Kidney epithelial cell (primary cell): ENCODE results near the gene IBTK. TPM values are rescaled to one million over a fixed set of nuclear protein-coding genes. Genes with fewer than 3 reads are reported as not detected.
"Not testable (repeated sequence)": the region's sequence is repeated elsewhere in the genome, so short reads cannot be mapped to it uniquely, and the experiment has no call there.

Experiments
- DNase-seq: peaks from one replicate; pipeline ENCODE4 v3.0.0-alpha.2; 2010; ENCODE audit warnings: low read depth
- H3K27me3 ChIP-seq: 2 replicates; pipeline ENCODE4 v1.6.0; 2011; ENCODE audit warnings: low read length; ENCODE audit not compliant: control insufficient read depth, insufficient read depth
- H3K36me3 ChIP-seq: 2 replicates; pipeline ENCODE4 v1.5.1; 2011; ENCODE audit warnings: low read length; ENCODE audit not compliant: control insufficient read depth, insufficient read depth
- H3K4me3 ChIP-seq: 2 replicates; pipeline ENCODE4 v1.5.1; 2011; ENCODE audit warnings: low read depth, mild to moderate bottlenecking, control low read depth, low read length
- CTCF ChIP-seq: IDR thresholded peaks from 2 replicates; pipeline ENCODE4 v1.5.1; 2011; ENCODE audit warnings: mild to moderate bottlenecking, moderate library complexity, low read length, control low read depth, inconsistent platforms; ENCODE audit not compliant: insufficient read depth, poor library complexity, severe bottlenecking
- total RNA-seq: library from RNA; depleted of rRNA; stranded (reverse); fragments of >200 nt; gene quantifications from 2 replicates; pipeline ENCODE4 v1.2.3, GENCODE V29; 2015

IBTK gene
- 37.9 and 42.6 TPM in 2 replicates for total RNA-seq

- DNase-seq, result peak; percentile 69
- TF ChIP-seq CTCF, result no peak
- Histone ChIP-seq H3K27me3 (no peaks in the 10 kb centered on the region), H3K36me3 (no peaks in the 10 kb centered on the region), H3K4me3 (peak within 1 kb of the TSS; percentile 58)
These were observed at the start of gene IBTK for GRCh38 chr6:82247505-82248272. Gene IBTK, minus strand, starts transcription at chr6:82247744. Its CDS starts 7,258 bp downstream, at chr6:82240486.

- no peaks in the 10 kb centered on the region for H3K27me3 ChIP-seq
- no peak for TF ChIP-seq CTCF
- H3K4me3 ChIP-seq, result no peak overlapping the region
- H3K36me3 ChIP-seq, result no peaks in the 10 kb centered on the region
- no peak for DNase-seq
These were observed 36.3 kb upstream of the IBTK start for GRCh38 chr6:82283771-82284410.

- H3K27me3 ChIP-seq, DNase-seq, H3K4me3 ChIP-seq, H3K36me3 ChIP-seq: not testable (repeated sequence)
These were observed 34.0 kb upstream of the IBTK start for GRCh38 chr6:82281550-82281949.

- DNase-seq, result no peak
- H3K36me3 ChIP-seq, result no peaks in the 10 kb centered on the region
- no peak overlapping the region for H3K4me3 ChIP-seq
- H3K27me3 ChIP-seq, result no peaks in the 10 kb centered on the region
- no peak for TF ChIP-seq CTCF
These were observed 30.1 kb upstream of the IBTK start for GRCh38 chr6:82277686-82278085.

- H3K36me3 ChIP-seq, result no peaks in the 10 kb centered on the region
- no peaks in the 10 kb centered on the region for H3K27me3 ChIP-seq
- no peak for DNase-seq
- no peak overlapping the region for H3K4me3 ChIP-seq
- TF ChIP-seq CTCF, result no peak
These were observed 28.1 kb upstream of the IBTK start for GRCh38 chr6:82275686-82276085.

GRCh38 chr6:82273295-82273694 lies 25.8 kb upstream of the IBTK start:
- Histone ChIP-seq H3K4me3 (no peak overlapping the region), H3K27me3 (no peaks in the 10 kb centered on the region), H3K36me3 (no peaks in the 10 kb centered on the region)
- TF ChIP-seq CTCF, result no peak
- DNase-seq, result no peak
